HAP-1 (cell line): Measurements from ENCODE around the gene USP35.

Experiments
- DNase-seq, 2 experiments: peaks; one replicate each; pipeline ENCODE4 v3.0.0-alpha.2; 2016 to 2020; ENCODE audit warnings: low spot score in 2 of 2
- H3K27me3 ChIP-seq: fragments of 250-450 bp; sonication (Bioruptor Pico); 2 replicates; pipeline ENCODE4 v1.5.1; 2020; ENCODE audit warnings: low read depth, mild to moderate bottlenecking, moderate library complexity
- H3K36me3 ChIP-seq: fragments of 250-450 bp; sonication (Bioruptor Pico); replicated peaks from 2 replicates; pipeline ENCODE4 v1.5.1; 2020; ENCODE audit warnings: mild to moderate bottlenecking
- H3K4me1 ChIP-seq: fragments of 250-450 bp; sonication (Bioruptor Pico); 2 replicates; pipeline ENCODE4 v1.5.1; 2020; ENCODE audit warnings: mild to moderate bottlenecking
- H3K4me3 ChIP-seq: fragments of 250-450 bp; sonication (Bioruptor Pico); 2 replicates; pipeline ENCODE4 v1.5.1; 2020; ENCODE audit warnings: mild to moderate bottlenecking, moderate library complexity
- H3K9me3 ChIP-seq: fragments of 250-450 bp; sonication (Bioruptor Pico); 2 replicates; pipeline ENCODE4 v1.5.1; 2020; ENCODE audit warnings: mild to moderate bottlenecking, moderate library complexity
- in situ Hi-C: fragments of 300-500 bp; cut with MboI; formaldehyde crosslinking; loops from 3 replicates; pipeline ENCODE4 v1.14.3; 2020; ENCODE audit warnings: low sequenced_read_pairs, inconsistent platforms, mixed read lengths

The USP35 gene

GRCh38 chr11:78188286-78189173 lies at the start of gene USP35, which contains the start of gene KCTD21:
TSS of gene USP35 (plus strand) at chr11:78188919. CDS start at chr11:78196246, 7,327 bp downstream.
TSS of gene KCTD21 (minus strand) at chr11:78188626. CDS start at chr11:78174554, 14,072 bp downstream.
- in situ Hi-C loops = no loop called here
- Histone ChIP-seq H3K27me3 (no peaks in the 10 kb centered on the region), H3K36me3 (no peaks in the 10 kb centered on the region), H3K4me1 (peaks cover 4% of the 10 kb centered on the region), H3K4me3 (peak within 1 kb of the TSS; percentile 82), H3K9me3 (no peaks in the 10 kb centered on the region)
- DNase-seq = peak; percentile 91 to 98

- peaks cover 7% of the 10 kb centered on the region for H3K36me3 ChIP-seq
- H3K9me3 ChIP-seq = no peaks in the 10 kb centered on the region
- H3K4me3 ChIP-seq = peak within 1 kb of the TSS; percentile 53
- peak; percentile 96 to 97 for DNase-seq
- H3K27me3 ChIP-seq = no peaks in the 10 kb centered on the region
- H3K4me1 ChIP-seq = peaks cover 18% of the 10 kb centered on the region
- in situ Hi-C loops = no loop called here
Measured at GRCh38 chr11:78139422-78140391, 49.0 kb upstream of the USP35 start, which contains the start of gene ALG8. TSS of gene ALG8 (minus strand) at chr11:78139626. CDS start at chr11:78139588, 38 bp downstream.

- Histone ChIP-seq H3K27me3 (no peaks in the 10 kb centered on the region), H3K9me3 (no peaks in the 10 kb centered on the region), H3K4me1 (peaks cover 20% of the 10 kb centered on the region), H3K4me3 (peak overlapping the region; percentile 53), H3K36me3 (peaks cover 2% of the 10 kb centered on the region; the same call in 1 of the 2 replicates)
- in situ Hi-C loops = no loop called here
- DNase-seq = no peak
Measured at GRCh38 chr11:78140392-78141077, 48.2 kb upstream of the USP35 start.

GRCh38 chr11:78145511-78146025 lies 43.2 kb upstream of the USP35 start:
- H3K4me3 ChIP-seq = no peak overlapping the region
- in situ Hi-C loops = no loop called here
- H3K27me3 ChIP-seq = no peaks in the 10 kb centered on the region
- DNase-seq = no peak
- peaks cover 7% of the 10 kb centered on the region for H3K4me1 ChIP-seq
- no peaks in the 10 kb centered on the region for H3K36me3 ChIP-seq
- no peaks in the 10 kb centered on the region for H3K9me3 ChIP-seq

- no peak overlapping the region for H3K4me3 ChIP-seq
- no peaks in the 10 kb centered on the region for H3K27me3 ChIP-seq
- H3K9me3 ChIP-seq = no peaks in the 10 kb centered on the region
- in situ Hi-C loops = no loop called here
- H3K4me1 ChIP-seq = peaks cover 13% of the 10 kb centered on the region
- no peaks in the 10 kb centered on the region for H3K36me3 ChIP-seq
- DNase-seq = no peak
Measured at GRCh38 chr11:78147807-78148206, 40.9 kb upstream of the USP35 start.

- Histone ChIP-seq H3K4me3 (no peak overlapping the region), H3K36me3 (no peaks in the 10 kb centered on the region), H3K27me3 (no peaks in the 10 kb centered on the region), H3K4me1 (peaks cover 13% of the 10 kb centered on the region), H3K9me3 (no peaks in the 10 kb centered on the region)
- no peak for DNase-seq
- in situ Hi-C loops = no loop called here
Measured at GRCh38 chr11:78149646-78150045, 39.1 kb upstream of the USP35 start.

- H3K27me3 ChIP-seq = no peaks in the 10 kb centered on the region
- in situ Hi-C loops = no loop called here
- H3K4me3 ChIP-seq = no peak overlapping the region
- peaks cover 13% of the 10 kb centered on the region for H3K4me1 ChIP-seq
- H3K36me3 ChIP-seq = no peaks in the 10 kb centered on the region
- H3K9me3 ChIP-seq = no peaks in the 10 kb centered on the region
- DNase-seq = no peak
Measured at GRCh38 chr11:78150346-78150745, 38.4 kb upstream of the USP35 start.

- in situ Hi-C loops = no loop called here
- peak in 1 of 2 experiments; percentile 34 for DNase-seq
- H3K4me1 ChIP-seq = peaks cover 9% of the 10 kb centered on the region
Measured at GRCh38 chr11:78150754-78151153, 38.0 kb upstream of the USP35 start.

GRCh38 chr11:78151804-78152203 lies 36.9 kb upstream of the USP35 start:
- in situ Hi-C loops = no loop called here
- no peaks in the 10 kb centered on the region for H3K9me3 ChIP-seq
- peaks cover 16% of the 10 kb centered on the region for H3K4me1 ChIP-seq
- no peaks in the 10 kb centered on the region for H3K27me3 ChIP-seq
- no peaks in the 10 kb centered on the region for H3K36me3 ChIP-seq
- H3K4me3 ChIP-seq = no peak overlapping the region
- no peak for DNase-seq

More at GRCh38 chr11:78150754-78151153, 38.0 kb upstream of the USP35 start:
- no peaks in the 10 kb centered on the region for H3K36me3 ChIP-seq
- no peaks in the 10 kb centered on the region for H3K9me3 ChIP-seq
- no peak overlapping the region for H3K4me3 ChIP-seq
- H3K27me3 ChIP-seq = no peaks in the 10 kb centered on the region

- H3K4me3 ChIP-seq = no peak overlapping the region
- peak; percentile 78 to 87 for DNase-seq
- H3K36me3 ChIP-seq = no peaks in the 10 kb centered on the region
- H3K9me3 ChIP-seq = no peaks in the 10 kb centered on the region
- in situ Hi-C loops = no loop called here
- H3K27me3 ChIP-seq = no peaks in the 10 kb centered on the region
- H3K4me1 ChIP-seq = peaks cover 12% of the 10 kb centered on the region
Measured at GRCh38 chr11:78156127-78156844, 32.4 kb upstream of the USP35 start.

- in situ Hi-C loops = no loop called here
- H3K9me3 ChIP-seq = no peaks in the 10 kb centered on the region
- H3K27me3 ChIP-seq = no peaks in the 10 kb centered on the region
- no peaks in the 10 kb centered on the region for H3K36me3 ChIP-seq
- peaks cover 12% of the 10 kb centered on the region for H3K4me1 ChIP-seq
- H3K4me3 ChIP-seq = no peak overlapping the region
- DNase-seq = no peak
Measured at GRCh38 chr11:78158987-78159652, 29.6 kb upstream of the USP35 start.

GRCh38 chr11:78160557-78160956 lies 28.2 kb upstream of the USP35 start:
- in situ Hi-C loops = no loop called here
- Histone ChIP-seq H3K36me3 (no peaks in the 10 kb centered on the region), H3K9me3 (no peaks in the 10 kb centered on the region), H3K4me3 (no peak overlapping the region), H3K4me1 (peaks cover 12% of the 10 kb centered on the region), H3K27me3 (no peaks in the 10 kb centered on the region)
- no peak for DNase-seq
